ENCODE data around the gene ZNF280B.
"Not testable (repeated sequence)": the region's sequence is repeated elsewhere in the genome, so short reads cannot be mapped to it uniquely, and the experiment has no call there.

The ZNF280B gene

GRCh38 chr22:22534604-22535415, 26.3 kb upstream of the ZNF280B start:
- DNase-seq (ENCODE audit: low read depth in 2 of 2), result no peak

DNA sequence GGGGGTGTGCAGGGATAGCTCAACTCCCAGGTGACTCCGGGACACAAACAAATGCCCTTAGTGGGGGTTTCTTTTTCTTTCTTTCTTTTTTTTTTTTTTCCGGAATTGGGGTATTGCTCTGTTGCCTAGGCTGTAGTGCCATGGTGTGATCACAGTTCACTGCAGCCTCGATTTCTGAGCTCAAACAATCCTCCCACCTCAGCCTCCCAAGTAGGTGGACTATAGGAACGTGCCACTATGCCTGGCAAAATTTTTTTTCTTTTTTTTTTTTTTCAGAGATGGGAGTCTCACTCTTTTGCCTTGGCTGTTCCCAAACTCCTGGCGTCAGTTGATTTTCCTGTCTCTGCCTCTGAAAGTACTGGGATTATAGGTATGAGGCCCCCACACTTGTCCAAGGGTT, 25.3 kb upstream of the ZNF280B start:
- DNase-seq (ENCODE audit: low read depth in 2 of 2), result no peak

GRCh38 chr22:22533417-22533816, 24.9 kb upstream of the ZNF280B start:
- DNase-seq (ENCODE audit: low read depth in 2 of 2), result no peak

- DNase-seq (ENCODE audit: low read depth in 2 of 2), result not testable (repeated sequence)
Measured at GRCh38 chr22:22532547-22533071, 24.1 kb upstream of the ZNF280B start.

DNA sequence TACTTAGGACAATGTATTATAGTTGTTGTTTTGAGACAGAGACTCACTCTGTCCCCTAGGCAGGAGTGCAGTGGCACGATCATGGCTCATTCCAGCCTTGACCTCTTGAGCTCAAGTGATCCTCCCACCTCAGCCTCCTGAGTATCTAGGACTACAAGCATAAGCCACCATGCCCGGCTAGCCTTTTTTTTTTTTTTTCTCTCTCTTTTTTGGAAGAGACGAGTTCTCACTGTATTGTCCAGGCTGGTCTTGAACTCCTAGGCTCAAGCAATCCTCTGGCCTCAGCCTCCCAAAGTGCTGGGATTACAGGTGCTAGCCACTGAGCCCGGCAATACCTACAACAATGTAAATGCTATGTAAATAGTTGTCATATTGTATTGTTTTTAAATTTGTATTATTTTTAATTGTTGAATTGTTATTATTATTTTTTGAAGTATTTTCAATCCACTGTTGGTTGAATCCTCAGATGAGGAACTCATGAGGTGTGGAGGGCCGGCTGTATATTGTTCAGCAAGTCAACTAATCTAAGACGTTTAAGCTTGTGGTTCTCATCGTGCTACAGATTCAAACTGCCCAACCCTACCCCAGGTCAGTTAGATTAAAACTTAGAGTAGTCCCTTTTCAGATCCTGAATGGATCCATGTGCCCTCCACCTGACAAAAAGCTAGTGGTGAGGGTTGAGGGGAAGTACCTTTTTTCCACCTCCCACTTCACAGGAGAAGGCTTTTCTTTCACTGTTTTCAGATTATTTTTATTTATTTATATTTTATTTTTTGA, 23.4 kb upstream of the ZNF280B start:
- no peak for DNase-seq (ENCODE audit: low read depth in 2 of 2)

GRCh38 chr22:22528780-22529179, 20.2 kb upstream of the ZNF280B start:
- DNase-seq (ENCODE audit: low read depth in 2 of 2), result no peak

DNA sequence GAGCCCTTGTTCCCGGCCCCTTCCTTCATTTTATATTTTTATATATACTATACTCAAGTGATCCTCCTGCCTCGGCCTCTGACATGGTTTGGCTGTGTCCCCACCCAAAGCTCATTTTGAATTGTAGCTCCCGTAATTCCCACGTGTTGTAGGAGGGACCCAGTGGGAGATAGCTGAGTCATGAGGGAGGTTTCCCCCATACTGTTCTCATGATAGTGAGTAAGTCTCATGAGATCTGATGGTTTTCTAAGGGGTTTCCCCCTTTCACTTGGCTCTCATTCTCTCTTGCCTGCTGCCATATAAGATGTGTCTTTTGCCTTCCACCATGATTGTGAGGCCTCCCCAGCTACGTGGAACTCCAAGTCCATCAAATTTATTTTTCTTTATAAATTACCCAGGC, 18.8 kb upstream of the ZNF280B start:
- no peak for DNase-seq (ENCODE audit: low read depth in 2 of 2)

DNA sequence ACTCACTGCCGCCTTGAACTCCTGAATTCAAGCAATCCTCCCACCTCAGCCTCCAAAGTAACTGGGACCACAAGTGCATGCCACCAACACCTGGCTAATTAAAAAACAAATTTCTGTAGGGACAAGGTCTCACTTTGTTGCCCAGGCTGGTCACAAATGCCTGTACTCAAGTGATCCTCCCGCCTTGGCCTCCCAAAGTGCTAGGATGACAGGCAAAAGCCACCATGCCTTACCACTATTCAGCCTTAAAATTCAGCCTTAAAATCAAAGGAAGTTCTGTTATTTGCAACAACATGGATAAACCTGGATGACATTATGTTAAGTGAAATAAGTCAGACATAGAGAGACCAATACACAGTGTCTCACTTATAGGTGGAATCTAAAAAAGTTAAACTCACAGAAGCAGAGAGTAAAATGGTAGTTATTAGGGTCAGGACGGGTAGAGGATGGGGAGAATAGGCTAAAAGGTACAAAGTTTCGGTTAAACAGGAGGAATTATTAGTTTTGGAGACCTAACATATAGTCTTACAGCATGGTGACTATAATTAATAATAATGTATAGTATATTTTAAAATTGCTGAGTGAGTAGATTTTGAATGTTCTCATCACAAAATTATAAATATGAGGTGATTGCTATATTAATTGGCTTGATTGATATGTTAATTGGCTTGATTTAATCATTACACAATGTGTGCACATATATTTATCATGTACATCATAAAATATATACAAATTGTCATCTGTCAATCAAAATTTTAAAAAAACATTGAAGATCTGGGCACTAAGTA, 17.8 kb upstream of the ZNF280B start:
- no peak for DNase-seq (ENCODE audit: low read depth in 2 of 2)

GRCh38 chr22:22523494-22523893, 15.0 kb upstream of the ZNF280B start:
- no peak for DNase-seq (ENCODE audit: low read depth in 2 of 2)

DNA sequence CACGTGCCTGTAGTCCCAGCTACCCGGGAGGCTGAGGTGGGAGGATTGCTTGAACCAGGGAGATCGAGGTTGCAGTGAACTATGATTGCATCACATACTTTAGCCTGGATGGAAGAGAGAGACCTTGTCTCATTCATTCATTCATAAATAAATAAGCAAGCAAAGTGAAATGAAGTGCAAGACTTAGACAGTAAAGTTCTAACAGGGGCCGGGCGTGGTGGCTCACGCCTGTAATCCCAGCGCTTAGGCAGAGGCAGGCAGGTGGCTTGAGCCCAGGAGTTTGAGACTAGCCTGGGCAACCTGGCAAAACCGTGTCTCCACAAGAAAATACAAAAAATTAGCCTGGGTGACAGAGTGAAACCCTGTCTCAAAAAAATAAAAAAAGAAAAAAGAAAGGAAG, 13.1 kb upstream of the ZNF280B start:
- no peak for DNase-seq (ENCODE audit: low read depth in 2 of 2)

DNA sequence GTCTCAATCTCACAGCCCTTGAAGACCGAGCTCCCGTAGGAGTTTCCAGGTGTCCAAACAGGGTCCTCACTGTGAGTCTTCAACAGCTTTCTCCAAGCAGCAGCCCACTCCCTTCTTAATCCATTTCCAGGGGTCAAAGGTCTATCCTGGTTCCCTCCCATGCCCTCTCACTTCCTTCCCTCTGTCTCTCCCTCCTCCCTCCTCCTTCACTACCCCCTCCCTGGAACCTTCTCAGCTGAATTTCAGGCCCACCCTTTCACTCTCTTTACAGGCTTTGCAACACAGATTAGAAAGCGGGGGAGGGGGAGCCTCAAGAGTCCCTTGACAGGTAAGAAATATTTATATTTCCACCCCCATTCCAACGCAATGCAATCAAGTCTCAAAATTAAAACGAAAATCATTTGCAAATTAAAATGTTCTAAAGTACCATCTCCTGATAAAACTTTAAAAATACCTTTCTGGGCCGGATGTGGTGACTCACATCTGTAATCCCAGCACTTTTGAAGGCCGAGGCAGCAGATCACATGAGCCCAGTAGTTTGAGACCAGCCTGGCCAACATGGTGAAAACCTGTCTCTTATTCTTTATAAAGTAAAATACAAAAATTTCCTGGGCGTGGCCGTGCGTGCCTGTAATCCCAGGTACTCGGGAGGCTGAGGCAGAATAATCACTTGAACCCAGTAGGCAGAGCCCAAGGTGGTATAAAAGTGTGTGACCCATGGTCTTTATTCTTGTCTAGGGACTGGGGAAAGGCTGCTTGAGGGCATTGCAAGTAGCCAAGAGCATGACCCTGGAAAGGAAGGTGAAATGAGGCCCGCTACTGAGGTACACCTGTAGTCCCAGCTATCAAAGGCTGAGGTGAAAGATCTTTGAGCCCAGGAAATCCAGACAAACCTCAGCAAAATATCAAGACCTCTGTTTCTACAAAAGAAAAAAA, 12.4 kb upstream of the ZNF280B start:
- no peak for DNase-seq (ENCODE audit: low read depth in 2 of 2)

GRCh38 chr22:22520020-22520656, 11.6 kb upstream of the ZNF280B start, which contains the start of gene ZNF280A:
TSS of gene ZNF280A (minus strand) at chr22:22520270. CDS start at chr22:22515630, 4,640 bp downstream.
- no peak for DNase-seq (ENCODE audit: low read depth in 2 of 2)

- no peak for DNase-seq (ENCODE audit: low read depth in 2 of 2)
Measured at GRCh38 chr22:22519591-22519990, 11.0 kb upstream of the ZNF280B start.

DNA sequence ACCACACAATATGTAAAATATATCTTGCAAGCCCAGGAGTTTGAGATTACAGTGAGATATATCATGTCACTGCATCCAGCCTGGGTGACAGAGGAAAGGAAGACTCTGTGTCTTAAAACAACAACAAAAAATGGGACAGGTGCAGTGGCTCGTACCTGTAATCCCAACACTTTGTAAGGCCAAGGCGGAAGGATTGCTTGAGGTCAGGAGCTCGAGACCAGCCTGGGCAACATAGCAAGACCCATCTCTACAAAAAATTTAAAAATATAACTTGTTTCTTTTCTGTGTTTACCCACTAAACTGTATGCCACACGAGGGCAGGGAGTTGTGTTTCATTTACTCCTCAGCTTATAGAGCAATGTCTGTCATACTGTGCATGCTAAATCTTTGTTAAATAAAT, 8.4 kb upstream of the ZNF280B start:
- no peak for DNase-seq (ENCODE audit: low read depth in 2 of 2)

DNA sequence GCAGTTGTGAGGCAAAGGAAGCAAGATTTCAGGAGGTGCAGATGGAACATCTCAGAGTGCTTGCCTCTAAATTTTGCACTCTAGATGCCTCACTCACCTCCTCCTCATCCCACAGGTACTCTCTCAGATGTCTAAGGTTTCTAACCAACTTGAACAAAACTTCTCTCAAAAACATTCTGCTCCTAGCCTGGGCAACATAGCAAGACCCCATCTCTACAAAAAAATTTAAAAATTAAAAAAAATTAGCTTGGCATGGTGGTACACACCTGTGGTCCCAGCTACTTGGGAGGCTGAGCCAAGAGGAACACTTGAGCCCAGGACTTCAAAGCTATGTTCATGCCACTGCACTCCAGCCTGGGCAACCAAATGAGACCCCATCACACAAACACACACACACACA, 7.3 kb upstream of the ZNF280B start:
- DNase-seq (ENCODE audit: low read depth in 2 of 2), result no peak

GRCh38 chr22:22514431-22514830, 5.9 kb upstream of the ZNF280B start:
- not testable (repeated sequence) for DNase-seq (ENCODE audit: low read depth in 2 of 2)

GRCh38 chr22:22513619-22514018, 5.1 kb upstream of the ZNF280B start:
- no peak for DNase-seq (ENCODE audit: low read depth in 2 of 2)

DNA sequence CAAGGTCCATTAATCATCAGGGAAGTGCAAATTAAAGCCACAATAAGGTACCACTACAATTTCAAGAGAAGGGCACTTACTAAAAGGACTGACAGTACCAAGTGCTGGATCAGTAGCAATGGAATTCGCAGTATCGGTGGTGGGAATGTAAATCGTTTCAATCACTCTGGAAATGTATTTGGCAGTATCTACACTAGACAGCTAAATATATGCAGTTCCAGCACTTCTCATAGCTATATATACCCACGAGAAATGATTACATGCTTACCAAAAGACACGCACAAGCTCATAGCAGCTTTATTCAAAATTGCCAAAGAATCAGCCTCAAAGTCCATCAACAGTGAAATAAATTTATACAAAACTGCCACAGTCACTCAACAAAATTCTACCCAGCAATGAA, 4.4 kb upstream of the ZNF280B start:
- no peak for DNase-seq (ENCODE audit: low read depth in 2 of 2)

GRCh38 chr22:22510833-22511232, 2.3 kb upstream of the ZNF280B start:
- DNase-seq (ENCODE audit: low read depth in 2 of 2), result not testable (repeated sequence)

GRCh38 chr22:22509912-22510311, 1.4 kb upstream of the ZNF280B start:
- DNase-seq (ENCODE audit: low read depth in 2 of 2), result not testable (repeated sequence)

Measured in stimulated activated CD8-positive, alpha-beta memory T cell treated with anti-CD3 and anti-CD28 coated beads, Interleukin-15, amount 100 ng/mL, for 4 hours (primary cell).